HepG2 (cell line): ENCODE results near the gene MYADML2. TPM values are rescaled to one million over a fixed set of nuclear protein-coding genes. Genes with fewer than 3 reads are reported as not detected.

ENCODE experiments used
- DBP ChIP-seq: sonication (generic); formaldehyde crosslinking; IDR thresholded peaks from 2 replicates; pipeline ENCODE4 v1.4.0; 2020; ENCODE audit warnings: missing genetic modification reagents; ENCODE audit errors: not compliant biosample characterization
- IRF1 ChIP-seq: sonication (generic); formaldehyde crosslinking; IDR thresholded peaks from 2 replicates; pipeline ENCODE4 v1.4.0; 2020; ENCODE audit warnings: low read depth, mild to moderate bottlenecking, missing genetic modification reagents
- JARID2 ChIP-seq: sonication (generic); formaldehyde crosslinking; IDR thresholded peaks from 2 replicates; pipeline ENCODE4 v1.8.1; 2023; ENCODE audit warnings: missing genetic modification reagents, inconsistent platforms; ENCODE audit not compliant: insufficient replicate concordance
- KDM6A ChIP-seq: IDR thresholded peaks from 2 replicates; pipeline ENCODE4 v1.6.1; 2016; ENCODE audit warnings: low read depth
- PBX3 ChIP-seq: sonication (generic); formaldehyde crosslinking; IDR thresholded peaks from 2 replicates; pipeline ENCODE4 v1.8.1; 2023; ENCODE audit warnings: missing genetic modification reagents, inconsistent platforms, borderline replicate concordance
- RBFOX2 ChIP-seq: fragments of 200-400 bp; formaldehyde crosslinking; IDR thresholded peaks from 2 replicates; pipeline ENCODE4 v1.6.1; 2017; ENCODE audit warnings: low read depth, mild to moderate bottlenecking, low read length
- SKI ChIP-seq: fragments of 450-650 bp; IDR thresholded peaks from one replicate; pipeline ENCODE4 v1.6.1; 2018; ENCODE audit warnings: mild to moderate bottlenecking; ENCODE audit not compliant: partially characterized antibody
- SMAD9 ChIP-seq: sonication (generic); formaldehyde crosslinking; IDR thresholded peaks from 2 replicates; pipeline ENCODE4 v1.5.1; 2020; ENCODE audit warnings: mild to moderate bottlenecking, missing genetic modification reagents
- UBTF ChIP-seq: sonication (generic); formaldehyde crosslinking; IDR thresholded peaks from 2 replicates; pipeline ENCODE4 v1.4.0; 2020; ENCODE audit warnings: mild to moderate bottlenecking, missing genetic modification reagents
- ZBTB49 ChIP-seq: sonication (generic); formaldehyde crosslinking; IDR thresholded peaks from 2 replicates; pipeline ENCODE4 v1.4.0; 2020; ENCODE audit warnings: missing genetic modification reagents, borderline replicate concordance
- ZNF101 ChIP-seq: sonication (generic); formaldehyde crosslinking; IDR thresholded peaks from 2 replicates; pipeline ENCODE4 v1.4.0; 2020; ENCODE audit warnings: mild to moderate bottlenecking, low read depth, missing genetic modification reagents, borderline replicate concordance
- ZNF12 ChIP-seq: sonication (generic); formaldehyde crosslinking; IDR thresholded peaks from 2 replicates; pipeline ENCODE4 v1.5.0; 2020; ENCODE audit warnings: missing genetic modification reagents
- ZNF329 ChIP-seq: sonication (generic); formaldehyde crosslinking; IDR thresholded peaks from 2 replicates; pipeline ENCODE4 v1.9.0; 2021; ENCODE audit warnings: low read depth, mild to moderate bottlenecking, missing genetic modification reagents
- ZNF441 ChIP-seq: sonication (generic); formaldehyde crosslinking; IDR thresholded peaks from 2 replicates; pipeline ENCODE4 v1.7.0; 2021; ENCODE audit warnings: missing genetic modification reagents, borderline replicate concordance
- ZNF569 ChIP-seq: sonication (generic); formaldehyde crosslinking; IDR thresholded peaks from 2 replicates; pipeline ENCODE4 v1.5.0; 2020; ENCODE audit warnings: mild to moderate bottlenecking, missing genetic modification reagents, moderate library complexity, borderline replicate concordance
- ZNF629 ChIP-seq: sonication (generic); formaldehyde crosslinking; conservative IDR thresholded peaks from 2 replicates; pipeline ENCODE4 v1.5.0; 2020; ENCODE audit warnings: missing genetic modification reagents
- ZNF704 ChIP-seq: sonication (generic); formaldehyde crosslinking; IDR thresholded peaks from 2 replicates; pipeline ENCODE4 v1.8.1; 2023; ENCODE audit warnings: mild to moderate bottlenecking, inconsistent platforms, moderate library complexity, missing genetic modification reagents, borderline replicate concordance
- ZZZ3 ChIP-seq: sonication (generic); formaldehyde crosslinking; IDR thresholded peaks from 2 replicates; pipeline ENCODE4 v1.4.0; 2020; ENCODE audit warnings: missing genetic modification reagents, mild to moderate bottlenecking, borderline replicate concordance
- polyA plus RNA-seq, 8 experiments: library from polyadenylated mRNA; depleted of rRNA in 3 of 8; stranded (reverse) in 7 of 8; unstranded in 1 of 8; fragments of >200 nt; fragmentation: Illumina TruSeq in 4 of 8; extraction: Trizol in 4 of 8; gene quantifications; 2 replicates each; pipeline versions ENCODE4 v1.2.1 to v1.2.3, GENCODE V29; 2011 to 2016; ENCODE audit warnings: low read depth in 4 of 8, missing spikeins in 1 of 8, mixed read lengths in 1 of 8; ENCODE audit not compliant: insufficient read depth in 1 of 8
- total RNA-seq, 5 experiments: library from RNA; depleted of rRNA; stranded (reverse); fragments of >200 nt; fragmentation: Illumina TruSeq; extraction: Trizol; gene quantifications; 2 replicates each; pipeline ENCODE4 v1.2.3, GENCODE V29; 2016; ENCODE audit warnings: low read depth in 1 of 5

Gene MYADML2
- total and polyA plus RNA-seq, 2 of the 13 experiments (the other 11 are each of a cell fraction or from before 2014, with no cell fraction given) = not detected

GRCh38 chr17:81993729-81994592 lies 46.9 kb upstream of the MYADML2 start (continued):
- TF ChIP-seq ZNF441 (no peak), JARID2 (CRISPR knock-in tag) (peak; percentile 94), ZBTB49 (CRISPR knock-in tag) (no peak), ZNF12 (no peak), PBX3 (CRISPR knock-in tag) (no peak), IRF1 (no peak), ZNF329 (CRISPR knock-in tag) (peak; percentile 48; the same call in 1 of the 2 replicates), SMAD9 (0 out of 2 replicates have a peak, but pooled peaks have one; percentile 49), UBTF (CRISPR knock-in tag) (no peak; the same call in 1 of the 2 replicates), ZNF101 (no peak), ZNF629 (CRISPR knock-in tag) (no peak), ZNF704 (peak; percentile 33; the same call in 1 of the 2 replicates), RBFOX2 (no peak), SKI (no peak), DBP (peak; percentile 21), ZZZ3 (no peak), ZNF569 (peak; percentile 50; the same call in 1 of the 2 replicates), KDM6A (CRISPR knock-in tag) (no peak; the same call in 1 of the 2 replicates)
